GM19240 (cell line): ENCODE results near the gene FGD3.

ENCODE experiments used
- DNase-seq: peaks from one replicate; pipeline ENCODE4 v3.0.0; 2011; ENCODE audit warnings: low spot score; ENCODE audit not compliant: insufficient read length

FGD3 gene

DNA sequence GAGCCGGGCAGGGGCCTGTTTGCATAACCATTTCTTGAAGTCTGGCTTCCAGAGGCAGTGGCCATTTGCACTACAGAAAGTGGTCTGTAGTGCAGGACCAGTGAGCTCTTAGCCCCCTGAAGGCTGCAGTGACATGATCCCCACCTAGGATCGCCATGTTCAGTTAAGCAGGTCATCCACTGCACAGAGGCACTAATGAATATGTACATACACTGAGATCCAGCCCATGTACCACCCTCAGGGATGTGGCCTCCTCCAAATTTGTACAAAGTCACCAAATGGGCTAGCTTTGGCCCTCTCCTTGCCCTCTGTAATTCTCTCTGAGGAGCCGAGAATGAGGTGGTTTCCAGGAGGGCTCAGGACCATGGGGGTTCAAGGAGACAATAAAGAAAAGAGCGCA is 102.9 kb downstream of the FGD3 start:
- no peak for DNase-seq

GRCh38 chr9:93051680-93052089 is 104.4 kb downstream of the FGD3 start:
- no peak for DNase-seq

DNA sequence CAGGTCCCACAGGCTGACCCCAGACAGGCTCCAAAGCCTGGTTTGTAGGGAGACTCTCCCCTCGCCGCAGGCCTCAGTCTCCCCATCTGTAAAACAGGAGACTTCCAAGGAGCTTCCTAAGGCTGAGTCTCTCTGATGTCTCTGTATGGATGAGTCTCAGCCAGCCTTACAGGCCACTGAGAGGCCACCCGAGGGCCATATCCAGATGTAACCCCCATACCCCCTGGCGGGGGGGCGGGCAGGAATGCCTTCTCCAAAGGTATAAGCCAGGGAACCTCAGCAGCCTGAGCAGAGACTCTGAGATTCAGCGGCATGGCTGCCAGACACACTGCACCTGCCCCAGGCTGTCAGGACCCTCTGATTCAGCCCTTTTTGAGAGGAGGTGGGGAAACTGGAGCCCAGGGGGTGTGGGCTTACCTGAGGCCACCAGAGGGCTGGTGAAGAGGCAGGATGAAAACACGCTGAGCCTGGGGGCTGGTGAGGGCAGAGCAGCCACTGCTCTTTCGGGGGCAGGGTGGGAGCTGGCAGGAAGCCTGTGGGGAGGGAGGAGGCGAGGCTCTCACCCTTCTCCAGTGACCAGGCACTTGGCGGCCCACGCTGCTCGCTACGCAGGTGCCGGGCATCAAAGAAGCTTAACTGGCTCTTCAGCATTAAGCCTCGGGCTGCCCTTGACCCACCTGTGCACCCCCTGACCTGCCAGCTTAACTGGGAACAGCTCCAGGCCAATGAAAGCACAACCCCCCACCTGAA is 105.6 kb downstream of the FGD3 start:
- no peak for DNase-seq

GRCh38 chr9:93053781-93054331 is 106.5 kb downstream of the FGD3 start:
- DNase-seq = no peak

DNA sequence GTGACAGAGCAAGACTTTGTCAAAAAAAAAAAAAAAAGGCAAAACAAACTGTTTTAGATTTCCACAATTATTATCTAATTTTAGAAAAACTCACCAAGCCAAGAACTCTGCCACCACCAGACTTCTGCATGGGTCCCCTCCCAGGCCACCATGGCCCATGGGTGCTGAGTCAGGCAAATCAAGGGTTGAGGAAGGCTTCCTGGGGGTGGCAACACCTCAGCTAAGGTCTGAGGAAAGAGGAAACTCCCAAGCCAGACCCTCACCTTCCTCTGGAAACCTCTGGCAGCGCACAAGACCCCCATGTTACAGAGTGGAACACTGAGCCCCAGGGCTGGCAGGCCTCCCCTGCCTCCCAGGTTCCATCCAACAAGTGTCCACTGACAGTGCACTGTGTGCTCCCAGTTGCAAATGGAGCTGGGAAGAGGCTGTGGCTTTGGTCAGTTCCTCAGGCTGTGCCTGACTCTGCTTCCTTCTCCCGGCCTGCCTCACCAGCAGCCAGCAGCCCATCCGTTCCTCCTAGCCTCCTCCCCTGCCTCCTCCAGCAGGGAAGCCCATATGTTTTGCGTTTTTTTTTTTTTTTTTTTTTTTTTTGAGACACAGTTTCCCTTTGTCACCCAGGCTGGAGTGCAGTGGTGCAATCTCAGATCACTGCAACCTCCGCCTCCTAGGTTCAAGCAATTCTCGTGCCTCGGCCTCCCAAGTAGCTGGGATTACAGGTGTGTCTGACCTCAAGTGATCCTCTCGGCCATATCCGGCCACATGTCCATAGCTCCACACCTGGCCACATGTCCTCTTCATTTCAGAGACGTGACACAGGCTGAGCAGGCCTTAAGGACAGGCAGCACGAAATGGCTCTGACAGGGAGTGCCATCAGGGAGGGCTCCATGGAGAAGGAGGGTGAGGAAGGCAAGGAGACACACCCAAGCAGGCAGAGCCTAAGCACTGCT is 107.7 kb downstream of the FGD3 start:
- DNase-seq = no peak

DNA sequence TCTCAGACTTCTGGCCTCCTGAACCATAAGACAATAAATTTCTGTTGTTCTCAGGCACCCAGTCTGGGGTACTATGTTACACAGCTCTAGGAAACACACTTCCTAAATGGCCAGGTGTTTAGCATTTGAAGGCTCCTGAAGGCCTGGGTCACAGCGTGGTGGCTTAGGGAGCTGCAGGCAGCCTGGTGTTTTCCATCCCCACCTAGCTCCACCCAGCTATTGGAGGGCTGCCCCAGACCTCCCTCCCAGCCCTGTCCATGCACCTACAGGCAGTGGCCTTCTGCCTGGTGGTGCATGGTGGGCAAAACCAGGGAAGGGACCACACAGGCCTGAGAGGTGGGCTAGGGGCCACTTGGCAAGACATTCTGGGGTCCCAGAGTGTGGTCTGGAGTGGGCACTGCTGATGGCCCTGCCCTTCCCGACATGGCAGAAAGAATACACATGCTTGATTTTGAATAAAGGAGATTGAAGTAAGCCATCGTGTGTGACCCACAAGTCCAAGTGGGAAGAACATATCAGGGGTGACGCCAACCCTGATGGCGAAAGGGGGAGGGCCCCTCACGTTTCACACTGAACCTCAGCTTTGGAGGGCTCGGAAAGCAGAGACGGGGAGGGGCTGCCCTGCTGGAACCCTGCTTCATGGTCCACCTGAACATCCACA is 109.8 kb downstream of the FGD3 start:
- DNase-seq = no peak

- DNase-seq = no peak
Observed at GRCh38 chr9:93057703-93058354, 110.5 kb downstream of the FGD3 start.

DNA sequence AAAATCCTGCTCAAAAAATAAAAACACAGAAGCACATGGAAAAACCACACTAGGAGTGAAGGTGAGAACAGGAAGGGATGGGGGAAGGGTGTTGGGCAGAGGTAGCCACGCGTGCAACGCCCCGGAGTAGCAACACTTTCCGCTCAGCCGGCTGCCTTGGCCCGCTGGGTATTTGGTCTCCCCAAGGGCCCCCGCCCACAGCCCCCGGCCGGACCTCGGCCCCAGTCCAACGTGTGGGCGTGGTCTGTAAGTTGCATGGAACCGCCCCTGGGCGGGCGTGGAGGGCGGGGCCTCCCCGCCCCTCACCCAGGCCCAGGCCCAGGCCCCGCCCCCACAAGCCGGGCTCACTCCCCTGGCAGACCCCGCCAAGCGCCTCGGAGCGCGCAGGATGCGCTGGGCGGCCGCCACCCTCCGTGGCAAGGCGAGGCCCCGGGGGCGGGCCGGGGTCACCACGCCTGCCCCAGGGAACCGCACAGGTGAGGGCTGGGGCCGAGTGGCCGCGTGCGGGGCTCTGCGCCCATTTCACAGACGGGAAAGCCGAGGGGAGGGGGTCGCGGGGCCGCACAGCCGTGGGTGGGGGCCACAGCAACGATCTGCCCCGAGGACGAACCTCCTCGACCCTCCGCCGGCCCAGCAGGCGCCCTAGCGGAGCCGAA is 111.2 kb downstream of the FGD3 start, which contains the start of gene SUSD3:
SUSD3 (plus strand) TSS at position 347 of the 656 bp plus-strand sequence; CDS start at position 389, 42 bp downstream.
- no peak for DNase-seq

GRCh38 chr9:93059011-93059714 is 111.8 kb downstream of the FGD3 start:
- DNase-seq = no peak

DNA sequence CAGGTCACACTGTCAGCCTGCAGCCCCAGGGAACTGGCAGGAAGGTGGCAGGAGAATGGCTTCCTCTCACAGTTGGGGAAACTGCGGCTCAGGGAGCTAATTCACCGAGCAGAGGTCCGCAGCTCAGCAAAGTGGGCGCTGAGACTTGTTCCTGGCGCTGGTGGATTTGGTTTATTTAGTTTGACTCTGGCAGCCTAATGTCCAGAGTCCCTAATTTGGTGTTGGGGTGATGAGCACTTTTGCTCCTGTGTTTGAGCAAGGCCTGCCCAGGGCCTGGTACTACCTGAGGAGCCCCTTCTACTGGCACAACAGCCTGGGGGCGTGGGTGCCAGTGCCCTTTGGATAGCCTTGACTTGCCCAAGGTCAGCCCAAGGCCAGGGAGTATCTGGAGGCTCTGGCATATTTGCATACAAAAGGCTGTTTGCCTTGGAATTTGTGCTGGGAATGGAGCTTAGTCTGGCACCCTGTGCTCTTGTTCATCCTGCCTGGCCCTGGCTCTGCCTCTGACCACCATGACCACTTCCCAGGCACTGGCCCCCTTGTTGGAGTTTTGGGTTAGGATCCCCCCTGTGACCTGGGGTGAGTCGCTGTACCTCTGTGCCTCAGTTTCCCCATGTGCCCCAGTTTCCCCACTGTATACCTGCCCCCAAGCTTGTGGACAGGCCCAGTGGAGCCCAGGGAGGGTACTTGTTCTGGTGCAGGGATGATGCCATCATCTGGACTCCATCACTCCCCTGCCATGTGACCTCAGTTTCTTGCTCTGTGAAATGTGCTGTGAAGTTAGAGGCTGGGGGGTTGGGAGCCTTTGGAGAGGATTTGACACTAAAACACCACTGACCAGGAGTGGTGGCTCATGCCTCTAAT is 112.6 kb downstream of the FGD3 start:
- DNase-seq = no peak

- no peak for DNase-seq
Observed at GRCh38 chr9:93060746-93061259, 113.5 kb downstream of the FGD3 start.

GRCh38 chr9:93061260-93061751 is 114.0 kb downstream of the FGD3 start:
- DNase-seq = no peak

- DNase-seq = peak; percentile 48
Observed at GRCh38 chr9:93061791-93062763, 114.8 kb downstream of the FGD3 start.

DNA sequence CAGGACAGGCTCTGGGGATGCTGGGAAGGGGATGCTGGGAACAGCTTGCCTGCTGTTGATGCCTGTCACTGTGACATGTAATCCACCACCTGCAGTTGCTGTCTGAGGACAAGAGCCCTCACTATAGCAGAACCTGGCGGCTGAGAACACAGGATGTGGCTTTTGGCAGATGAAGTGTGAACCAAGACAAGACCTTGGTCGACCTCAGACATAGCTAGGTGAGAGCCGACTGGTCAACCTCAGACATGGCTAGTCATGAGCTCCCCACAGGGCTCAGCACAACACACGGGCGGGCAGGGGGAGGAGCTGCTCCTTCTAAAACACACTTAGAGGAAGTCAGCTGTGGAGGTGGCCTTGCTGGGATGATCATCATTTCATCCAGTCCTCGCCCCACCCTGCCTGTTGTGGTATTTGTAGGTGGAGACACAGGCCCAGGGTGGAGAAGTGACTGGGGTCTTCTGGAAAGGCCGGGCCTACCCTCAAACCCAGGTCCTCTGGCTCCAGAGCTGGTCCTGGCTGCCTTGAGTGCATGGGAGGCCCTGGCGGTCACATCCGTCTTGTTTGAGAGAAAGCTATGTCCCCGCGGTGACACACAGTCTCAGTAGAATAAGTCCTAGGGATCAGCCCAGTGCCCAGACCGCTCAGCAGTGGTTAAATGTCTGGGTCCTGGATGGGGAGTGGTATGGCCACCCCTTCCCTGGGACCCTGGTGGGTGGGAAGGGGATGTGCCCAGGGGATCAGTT is 117.2 kb downstream of the FGD3 start:
- peak; percentile 91 for DNase-seq

- DNase-seq = no peak
Observed at GRCh38 chr9:93065135-93065720, 117.9 kb downstream of the FGD3 start.

DNA sequence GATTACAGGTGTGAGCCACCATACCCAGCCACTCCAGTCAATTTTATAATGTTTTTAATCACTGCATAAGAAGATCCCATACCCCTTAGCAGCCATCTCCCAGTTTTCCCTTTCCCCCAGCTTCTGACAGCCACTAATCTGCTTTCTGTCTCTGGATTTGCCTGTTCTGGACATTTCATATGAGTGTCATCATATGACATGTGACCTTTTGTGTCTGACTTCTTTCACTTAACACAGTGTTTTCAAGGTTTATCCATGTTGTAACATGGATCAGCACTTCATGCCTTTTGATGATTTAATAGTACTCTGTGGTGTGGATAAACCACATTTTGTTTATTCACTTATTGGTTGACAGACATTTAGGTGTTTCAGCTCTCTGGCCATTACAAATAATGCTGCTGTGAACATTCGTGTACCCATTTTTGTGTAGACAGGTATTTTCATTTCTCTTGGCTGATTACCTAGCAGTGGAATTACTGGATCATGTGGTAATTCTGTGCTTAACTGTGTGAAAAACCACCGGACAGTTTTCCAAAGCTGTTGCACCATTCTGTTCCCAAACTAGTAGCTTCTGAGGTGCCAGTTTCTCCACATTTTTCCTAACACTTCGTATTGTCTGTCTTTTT is 119.8 kb downstream of the FGD3 start:
- DNase-seq = no peak
